Pancreas (tissue), 10 donors: Measurements from ENCODE around the gene USP10. TPM values are rescaled to one million over a fixed set of nuclear protein-coding genes. Genes with fewer than 3 reads are reported as not detected.

Experiments
- ATAC-seq, 4 donors: fragments of 200-7000 bp; cut with Tn5 transposase; one replicate each; pipeline versions ENCODE4 v1.8.0 to v1.9.1; 2020; ENCODE audit warnings: mild to moderate bottlenecking in 4 of 4, moderate library complexity in 4 of 4
- DNase-seq, 6 donors: peaks; one replicate each; pipeline ENCODE4 v3.0.0-alpha.2; 2020
- FAIRE-seq: peaks from 2 replicates; lab custom pipeline; 2012; peaks lifted over from hg19 to GRCh38; lab: Jason Lieb, UNC
- H3K27ac ChIP-seq, 4 donors: fragments of 200-600 bp; sonication (generic); 1 replicate in 3 of 4; 2 replicates in 1 of 4; pipeline versions ENCODE4 v1.5.0 to v1.8.0; 2020
- H3K27me3 ChIP-seq, 4 donors: fragments of 200-600 bp; one replicate each; pipeline ENCODE4 v1.8.0; 2021
- H3K36me3 ChIP-seq, 3 donors: fragments of 200-600 bp; sonication (generic) in 1 of 3; one replicate each; pipeline versions ENCODE4 v1.5.0 to v1.8.0; 2020 to 2021
- H3K4me1 ChIP-seq, 3 donors: fragments of 200-600 bp; one replicate each; pipeline ENCODE4 v1.8.0; 2021
- H3K4me3 ChIP-seq, 4 donors: fragments of 200-600 bp; sonication (generic) in 2 of 4; one replicate each; pipeline versions ENCODE4 v1.5.0 to v1.8.0; 2020 to 2021
- H3K9me3 ChIP-seq, 4 donors: fragments of 200-600 bp; one replicate each; pipeline ENCODE4 v1.8.0; 2021
- CTCF ChIP-seq, 4 donors: fragments of 200-600 bp; sonication (generic) in 3 of 4; IDR thresholded peaks; one replicate each; pipeline versions ENCODE4 v1.5.0 to v1.8.0; 2021; ENCODE audit warnings: antibody characterized with exemption in 4 of 4
- WGBS, 2 donors: extraction: QIAGEN DNeasy Blood & Tissue Kit; methylation state at CpG; one replicate each; pipeline ENCODE4 v1.1.7; 2013; 5-methylcytosine and 5-hydroxymethylcytosine counted together
- intact Hi-C, 3 donors: fragments of 100-400 bp; cut with DNase I; formaldehyde crosslinking; loops; one replicate each; pipeline versions ENCODE4 v1.11.1 to v1.14.2; 2022
- polyA plus RNA-seq, 2 donors: library from polyadenylated mRNA; stranded (reverse); fragments of 200-250 nt; gene quantifications; one replicate each; pipeline ENCODE4 v1.2.3, GENCODE V29; 2013
- total RNA-seq, 6 donors: library from RNA; stranded (reverse); fragmentation: NEBNext Ultra II Directional in 4 of 6; extraction: Animal tissue kit (Norgen Biotek cat#: 25700) in 4 of 6; gene quantifications; one replicate each; pipeline versions ENCODE4 v1.2.1 to v1.2.4, GENCODE V29; 2021 to 2023
- donor health status: healthy with polysubstance abuse.
- donor health status: DM: no; HTN: no; CAD: no; lungs with moderate emphysema.
- donor health status: DM: no; HTN: no; CAD: no.
- donor health status: control.
- donor health status: control.
- donor health status: Bipolar disorder and iron deficiency.
- donor health status: DM: yes; HTN: yes; CAD: no.
- donor health status: DM: no; HTN: no; CAD: no.
- donor health status: DM: no; HTN: no; CAD: no.
- donor health status: DM: yes; HTN: yes; CAD: no.

USP10 gene
- total and polyA plus RNA-seq, 8 donors: 11.4 to 40.6 (median 26.9) TPM

- ATAC-seq: no peak
- no peak for FAIRE-seq
- Histone ChIP-seq H3K36me3 (peaks cover 7 to 35% (median 20%) of the 10 kb centered on the region in 3 donors), H3K27ac (no peak overlapping the region), H3K4me3 (no peak overlapping the region), H3K27me3 (no peaks in the 10 kb centered on the region), H3K4me1 (no peaks in the 10 kb centered on the region), H3K9me3 (no peaks in the 10 kb centered on the region)
- WGBS, 2 donors: 68 to 72% methylated on average over 6 of the region's 6 CpGs
- intact Hi-C loops: no loop called here
- DNase-seq: no peak
- TF ChIP-seq CTCF (IDR thresholded peaks at IDR 0.05): no peak
These were observed 44.8 kb upstream of the USP10 start for GRCh38 chr16:84654998-84655397.

GRCh38 chr16:84656649-84657048 lies 43.2 kb upstream of the USP10 start:
- WGBS, 2 donors: 97% methylated on average over 22 of the region's 22 CpGs
- FAIRE-seq: no peak

GRCh38 chr16:84657229-84657837 lies 42.5 kb upstream of the USP10 start:
- no peak for ATAC-seq
- no peaks in the 10 kb centered on the region for H3K27me3 ChIP-seq
- no peak for TF ChIP-seq CTCF (IDR thresholded peaks at IDR 0.05)
- no peak for FAIRE-seq
- DNase-seq: no peak
- intact Hi-C loops: no loop called here
- no peak overlapping the region for H3K4me3 ChIP-seq
- peaks cover 7 to 53% (median 32%) of the 10 kb centered on the region in 3 donors for H3K36me3 ChIP-seq
- no peaks in the 10 kb centered on the region for H3K4me1 ChIP-seq
- 97 to 98% methylated on average over 50 of the region's 50 CpGs for WGBS, 2 donors
- H3K9me3 ChIP-seq: no peaks in the 10 kb centered on the region
- H3K27ac ChIP-seq: no peak overlapping the region

More at GRCh38 chr16:84656649-84657048, 43.2 kb upstream of the USP10 start:
- intact Hi-C loops: no loop called here
- Histone ChIP-seq H3K27ac (no peak overlapping the region), H3K4me3 (no peak overlapping the region), H3K27me3 (no peaks in the 10 kb centered on the region), H3K36me3 (peaks cover 7 to 46% (median 27%) of the 10 kb centered on the region in 3 donors), H3K9me3 (no peaks in the 10 kb centered on the region), H3K4me1 (no peaks in the 10 kb centered on the region)
- DNase-seq (no peak), ATAC-seq (no peak)
- TF ChIP-seq CTCF (IDR thresholded peaks at IDR 0.05): no peak

- ATAC-seq (peak; percentile 50 to 85 (median 63)), FAIRE-seq (no peak), DNase-seq (peak in 3 of 6 donors; percentile 36 to 48 (median 43))
- intact Hi-C loops: no loop called here
- no peak for TF ChIP-seq CTCF (IDR thresholded peaks at IDR 0.05)
- Histone ChIP-seq H3K4me1 (no peaks in the 10 kb centered on the region), H3K4me3 (no peak overlapping the region), H3K36me3 (peaks cover 7 to 65% (median 38%) of the 10 kb centered on the region in 3 donors), H3K27me3 (no peaks in the 10 kb centered on the region), H3K27ac (no peak overlapping the region), H3K9me3 (no peaks in the 10 kb centered on the region)
- 47 to 49% methylated on average over 11 of the region's 11 CpGs for WGBS, 2 donors
These were observed 41.1 kb upstream of the USP10 start for GRCh38 chr16:84658690-84659089.

GRCh38 chr16:84659656-84660300 lies 40.0 kb upstream of the USP10 start:
- FAIRE-seq: no peak
- H3K36me3 ChIP-seq: peaks cover 7 to 69% (median 38%) of the 10 kb centered on the region in 3 donors

More at GRCh38 chr16:84659656-84660300, 40.0 kb upstream of the USP10 start:
- WGBS, 2 donors: 95 to 97% methylated on average over 27 of the region's 27 CpGs
- intact Hi-C loops: no loop called here
- no peak for ATAC-seq
- Histone ChIP-seq H3K9me3 (no peaks in the 10 kb centered on the region), H3K27me3 (no peaks in the 10 kb centered on the region), H3K4me3 (no peak overlapping the region), H3K27ac (no peak overlapping the region), H3K4me1 (no peaks in the 10 kb centered on the region)
- no peak for TF ChIP-seq CTCF (IDR thresholded peaks at IDR 0.05)
- DNase-seq: no peak
